ENCODE data around the gene UQCC5.

The UQCC5 gene

DNA sequence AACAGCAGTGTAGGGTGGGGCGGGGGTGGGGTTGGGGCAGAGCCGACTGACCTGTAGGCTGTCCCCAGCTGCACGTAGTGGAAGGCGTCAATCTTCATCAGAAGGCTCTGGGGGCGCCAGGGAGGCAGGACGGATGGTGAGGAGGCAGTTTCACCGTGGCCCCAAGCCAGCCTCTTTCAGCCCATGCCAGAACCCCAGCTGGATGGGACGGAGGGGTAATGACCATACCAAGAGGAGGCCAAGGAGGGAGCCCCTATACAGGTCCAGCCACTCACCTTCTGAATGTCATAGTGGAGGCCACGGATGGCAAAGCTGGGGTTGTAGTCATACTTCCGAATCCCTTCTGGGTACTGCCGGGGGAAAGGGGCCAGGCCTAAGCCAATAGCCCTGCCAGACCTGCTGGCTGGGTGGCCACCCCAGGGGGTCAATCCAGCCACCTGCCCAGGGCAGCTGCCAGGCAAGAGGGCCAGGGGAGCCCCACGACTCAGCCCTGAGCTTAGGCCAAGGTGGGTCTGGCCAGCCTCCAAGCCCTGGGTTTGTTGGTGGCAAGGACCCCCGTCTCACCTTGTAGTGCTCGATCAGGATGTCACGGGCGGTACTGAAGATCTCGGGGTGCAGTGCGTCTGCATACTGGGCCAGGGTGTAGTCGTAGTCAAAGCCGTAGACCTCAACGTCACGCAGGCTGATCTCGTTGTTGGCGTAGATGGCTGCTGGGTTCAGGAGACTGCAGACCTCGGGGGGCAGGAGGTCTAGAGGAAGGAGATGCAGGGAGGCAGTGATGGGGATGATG, 7.6 kb upstream of the UQCC5 start:
- peaks cover 8 to 13% of the 10 kb centered on the region in 2 donors for H3K36me3 ChIP-seq (ENCODE audit: control insufficient read depth in 2 of 2, insufficient read depth in 2 of 2, low read length in 2 of 2)

DNA sequence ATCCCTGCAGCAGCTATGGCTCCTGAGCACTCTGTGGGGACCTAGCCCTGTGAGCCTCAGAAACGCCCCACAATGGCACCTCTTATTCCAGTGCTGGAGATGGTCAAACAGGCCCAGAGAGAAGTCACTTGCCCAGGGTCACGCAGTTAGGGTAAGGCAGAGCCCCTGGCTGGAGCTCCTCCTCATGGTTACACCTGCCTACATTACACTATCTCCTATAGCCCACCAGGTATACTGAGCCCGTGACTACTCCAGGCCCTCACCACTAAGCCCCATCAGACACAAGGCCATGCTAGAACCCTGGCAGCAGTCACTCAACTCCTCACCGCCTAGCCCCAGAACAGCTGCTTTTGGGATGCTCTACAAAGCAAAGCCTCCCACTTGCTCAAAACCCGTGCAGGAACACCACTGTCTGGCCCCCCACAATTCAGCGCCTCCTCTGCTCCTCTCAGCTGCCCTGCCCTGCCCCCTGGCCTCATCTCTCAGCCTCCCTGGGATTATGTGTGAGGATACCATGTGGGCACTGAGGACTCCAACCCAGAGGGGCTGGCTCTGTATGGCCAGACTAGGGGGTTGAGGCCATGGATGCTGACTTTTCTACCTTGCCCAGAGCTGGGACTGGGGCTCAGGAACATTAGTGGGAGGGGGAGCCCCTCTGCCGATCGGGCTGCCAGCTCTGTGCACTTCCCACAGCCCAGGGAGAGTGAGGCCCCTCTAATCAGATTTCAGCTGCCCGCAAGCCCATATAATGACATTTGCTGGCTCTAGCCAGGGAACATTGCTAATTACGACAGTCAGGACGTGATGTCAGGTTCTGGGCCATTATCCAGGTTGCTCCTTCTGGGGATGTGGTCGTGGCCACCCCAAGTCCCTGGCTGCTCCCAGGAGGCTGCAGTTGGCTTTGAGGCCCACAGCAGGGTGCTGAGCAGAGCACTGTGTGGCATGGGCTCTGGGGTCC, 6.8 kb upstream of the UQCC5 start:
- Histone ChIP-seq H3K27me3 (ENCODE audit: control insufficient read depth in 2 of 2, insufficient read depth in 2 of 2, low read length in 2 of 2) (no peaks in the 10 kb centered on the region), H3K27ac (ENCODE audit: low read depth in 2 of 2, low read length in 2 of 2) (no peak overlapping the region), H3K4me1 (ENCODE audit: control insufficient read depth in 2 of 2, insufficient read depth in 2 of 2, low read length in 2 of 2) (peaks cover 0 to 9% of the 10 kb centered on the region in 2 donors), H3K4me3 (ENCODE audit: low read length in 2 of 2) (no peak overlapping the region), H3K36me3 (ENCODE audit: control insufficient read depth in 2 of 2, insufficient read depth in 2 of 2, low read length in 2 of 2) (peaks cover 5 to 13% of the 10 kb centered on the region in 2 donors), H3K9ac (ENCODE audit: low read depth in 1 of 2, low read length in 2 of 2) (no peak overlapping the region), H3K9me3 (ENCODE audit: control insufficient read depth in 2 of 2, low read length in 2 of 2) (no peaks in the 10 kb centered on the region)

More for the DNA sequence above, 7.6 kb upstream of the UQCC5 start:
- Histone ChIP-seq H3K27ac (ENCODE audit: low read depth in 2 of 2, low read length in 2 of 2) (no peak overlapping the region), H3K27me3 (ENCODE audit: control insufficient read depth in 2 of 2, insufficient read depth in 2 of 2, low read length in 2 of 2) (no peaks in the 10 kb centered on the region), H3K4me1 (ENCODE audit: control insufficient read depth in 2 of 2, insufficient read depth in 2 of 2, low read length in 2 of 2) (peaks cover 0 to 4% of the 10 kb centered on the region in 2 donors), H3K9ac (ENCODE audit: low read depth in 1 of 2, low read length in 2 of 2) (no peak overlapping the region), H3K4me3 (ENCODE audit: low read length in 2 of 2) (no peak overlapping the region), H3K9me3 (ENCODE audit: control insufficient read depth in 2 of 2, low read length in 2 of 2) (no peaks in the 10 kb centered on the region)

DNA sequence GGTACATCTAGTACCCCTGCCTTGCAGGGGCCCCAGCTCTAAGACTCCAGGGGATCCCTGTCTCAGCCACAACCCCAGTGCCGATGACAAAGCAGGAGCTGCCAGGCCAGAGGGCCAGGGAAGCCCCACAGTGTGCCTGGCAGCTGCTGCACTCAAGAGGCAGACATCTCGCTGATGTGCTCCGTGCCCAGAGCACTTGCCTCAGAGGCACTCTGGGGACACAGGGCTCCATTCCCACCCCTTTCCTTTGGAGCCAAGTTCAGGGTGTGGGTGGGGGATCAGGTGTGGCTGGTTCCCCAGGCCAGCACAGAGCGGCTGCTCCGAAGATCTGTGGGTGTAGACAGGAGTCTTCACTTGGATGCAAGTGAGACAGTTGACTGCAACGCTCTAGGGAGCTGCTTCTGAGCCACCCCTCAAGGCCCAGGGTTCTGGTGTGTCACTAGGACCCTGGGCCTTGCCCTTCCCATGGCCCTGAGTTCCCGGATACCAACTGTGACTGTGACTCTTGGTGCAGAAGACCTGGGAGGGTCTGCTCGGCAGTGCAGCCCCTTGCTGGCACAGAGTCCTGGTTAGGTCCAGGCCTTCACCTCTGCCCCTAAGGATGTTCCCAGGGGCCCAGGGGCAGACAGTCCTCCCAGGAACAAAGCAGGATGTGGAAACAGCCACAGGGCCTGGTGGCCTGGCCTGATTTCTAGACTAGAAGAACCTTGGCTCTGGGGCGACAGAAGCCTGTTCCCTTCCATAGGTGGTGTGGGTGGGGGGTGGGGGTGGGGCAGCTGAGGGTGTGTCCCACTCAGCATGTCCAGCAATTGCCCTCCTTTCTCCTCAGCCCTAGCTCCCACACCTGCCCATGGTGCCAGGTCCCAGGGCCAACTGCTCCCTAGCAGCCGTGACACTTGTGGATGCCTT, 5.2 kb upstream of the UQCC5 start:
- H3K4me3 ChIP-seq (ENCODE audit: low read length in 2 of 2) = no peak overlapping the region
- H3K36me3 ChIP-seq (ENCODE audit: control insufficient read depth in 2 of 2, insufficient read depth in 2 of 2, low read length in 2 of 2) = peaks cover 5 to 13% of the 10 kb centered on the region in 2 donors
- no peak overlapping the region for H3K9ac ChIP-seq (ENCODE audit: low read depth in 1 of 2, low read length in 2 of 2)
- H3K9me3 ChIP-seq (ENCODE audit: control insufficient read depth in 2 of 2, low read length in 2 of 2) = no peaks in the 10 kb centered on the region
- H3K27me3 ChIP-seq (ENCODE audit: control insufficient read depth in 2 of 2, insufficient read depth in 2 of 2, low read length in 2 of 2) = no peaks in the 10 kb centered on the region
- peaks cover 3 to 14% of the 10 kb centered on the region in 2 donors for H3K4me1 ChIP-seq (ENCODE audit: control insufficient read depth in 2 of 2, insufficient read depth in 2 of 2, low read length in 2 of 2)
- H3K27ac ChIP-seq (ENCODE audit: low read depth in 2 of 2, low read length in 2 of 2) = no peak overlapping the region

DNA sequence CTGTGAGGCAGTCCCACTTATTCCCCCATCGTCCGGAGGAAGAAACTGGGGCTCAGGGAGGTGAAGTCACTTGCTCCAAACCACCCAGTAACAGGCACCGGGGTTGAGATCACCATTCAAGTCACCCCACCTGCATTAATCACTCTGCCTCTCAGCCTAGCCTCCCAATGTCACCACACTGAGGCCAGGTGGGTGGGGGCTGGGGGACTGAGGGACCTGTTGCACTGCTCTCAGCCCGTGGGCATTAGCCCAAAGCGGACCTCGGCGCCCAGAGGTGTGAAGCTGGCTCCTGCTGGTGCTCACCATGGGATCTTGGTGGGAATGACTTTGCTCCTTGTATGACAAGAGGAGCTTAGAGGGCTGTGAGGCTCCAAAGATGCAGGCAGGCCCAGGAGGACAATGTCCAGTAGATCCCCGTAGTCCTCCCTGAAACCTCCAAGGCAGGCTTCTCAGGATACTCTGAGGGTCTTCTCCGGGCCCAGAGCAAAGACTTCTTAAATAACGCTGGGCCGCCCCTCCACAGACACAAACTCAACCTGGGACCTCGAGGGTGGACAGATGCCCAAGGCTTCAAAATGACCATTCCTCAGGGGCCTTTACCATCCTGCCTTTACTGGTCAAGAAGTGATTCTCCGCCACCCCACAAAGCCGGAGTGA, 4.4 kb upstream of the UQCC5 start:
- Histone ChIP-seq H3K9ac (ENCODE audit: low read depth in 1 of 2, low read length in 2 of 2) (no peak overlapping the region), H3K27ac (ENCODE audit: low read depth in 2 of 2, low read length in 2 of 2) (no peak overlapping the region), H3K4me1 (ENCODE audit: control insufficient read depth in 2 of 2, insufficient read depth in 2 of 2, low read length in 2 of 2) (peaks cover 3 to 16% of the 10 kb centered on the region in 2 donors), H3K4me3 (ENCODE audit: low read length in 2 of 2) (peak overlapping the region in 1 of 2 donors; percentile 1), H3K36me3 (ENCODE audit: control insufficient read depth in 2 of 2, insufficient read depth in 2 of 2, low read length in 2 of 2) (peaks cover 5 to 13% of the 10 kb centered on the region in 2 donors), H3K27me3 (ENCODE audit: control insufficient read depth in 2 of 2, insufficient read depth in 2 of 2, low read length in 2 of 2) (no peaks in the 10 kb centered on the region), H3K9me3 (ENCODE audit: control insufficient read depth in 2 of 2, low read length in 2 of 2) (no peaks in the 10 kb centered on the region)

DNA sequence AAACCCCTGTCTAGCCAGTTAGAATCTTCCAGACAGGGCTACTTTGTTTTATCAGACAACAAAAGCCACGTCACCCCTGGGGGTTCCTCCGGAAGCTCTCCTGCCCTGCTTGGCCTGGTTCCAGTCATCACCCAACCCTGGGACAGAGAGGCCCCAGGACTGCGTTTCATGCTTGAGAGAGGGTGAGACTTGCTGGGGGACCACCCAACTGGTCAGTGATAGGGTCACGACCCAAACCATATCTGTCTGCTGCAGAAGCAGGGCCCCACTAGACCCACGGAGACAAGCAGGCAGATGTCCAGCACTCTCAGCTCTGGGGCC, 3.9 kb upstream of the UQCC5 start:
- no peak overlapping the region for H3K27ac ChIP-seq (ENCODE audit: low read depth in 2 of 2, low read length in 2 of 2)
- peaks cover 5 to 8% of the 10 kb centered on the region in 2 donors for H3K36me3 ChIP-seq (ENCODE audit: control insufficient read depth in 2 of 2, insufficient read depth in 2 of 2, low read length in 2 of 2)
- peak overlapping the region in 1 of 2 donors; percentile 49 for H3K9ac ChIP-seq (ENCODE audit: low read depth in 1 of 2, low read length in 2 of 2)
- H3K4me1 ChIP-seq (ENCODE audit: control insufficient read depth in 2 of 2, insufficient read depth in 2 of 2, low read length in 2 of 2) = peaks cover 7 to 20% of the 10 kb centered on the region in 2 donors
- no peaks in the 10 kb centered on the region for H3K9me3 ChIP-seq (ENCODE audit: control insufficient read depth in 2 of 2, low read length in 2 of 2)
- H3K27me3 ChIP-seq (ENCODE audit: control insufficient read depth in 2 of 2, insufficient read depth in 2 of 2, low read length in 2 of 2) = no peaks in the 10 kb centered on the region
- H3K4me3 ChIP-seq (ENCODE audit: low read length in 2 of 2) = peak overlapping the region; percentile 61 to 68

DNA sequence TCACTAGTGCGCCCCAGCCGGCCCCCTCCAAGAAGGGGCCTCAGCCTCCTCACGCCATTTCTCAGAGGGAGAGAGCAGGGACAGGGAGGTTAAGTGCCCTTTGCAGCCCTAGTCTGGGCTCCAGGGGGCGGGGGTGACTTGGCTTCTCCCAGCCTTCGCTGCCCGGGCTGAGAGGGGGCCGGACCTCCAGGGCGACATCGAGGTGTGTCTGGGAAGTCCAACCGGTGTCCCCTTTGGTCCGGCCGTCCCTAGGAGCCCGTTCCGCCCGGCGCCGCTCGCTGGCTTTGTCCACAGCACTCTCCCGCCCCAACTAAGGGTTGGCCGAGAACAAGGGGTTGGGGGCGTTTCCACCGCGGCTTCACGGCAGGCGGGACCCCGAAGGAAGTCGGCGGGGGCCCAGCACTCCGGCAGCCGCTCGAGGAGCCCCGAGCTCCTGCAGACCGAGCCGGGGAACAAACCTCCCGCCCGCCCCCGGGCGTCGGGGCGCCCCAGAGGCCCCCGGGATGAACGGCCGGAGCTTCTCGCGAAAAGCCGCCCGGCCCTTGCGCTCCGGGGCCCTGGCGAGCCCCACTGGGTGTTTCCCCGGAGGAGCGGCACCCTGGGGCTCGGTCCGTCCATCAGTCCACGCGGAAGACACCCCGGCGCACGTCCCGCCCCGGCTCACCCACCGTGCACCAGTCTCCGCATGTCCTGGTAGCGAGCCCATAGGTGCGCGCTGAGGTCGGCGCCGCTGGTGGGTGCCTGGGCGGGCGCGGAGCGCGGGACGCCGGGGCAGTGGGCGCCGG, 3.4 kb upstream of the UQCC5 start:
- Histone ChIP-seq H3K27me3 (ENCODE audit: control insufficient read depth in 2 of 2, insufficient read depth in 2 of 2, low read length in 2 of 2) (no peaks in the 10 kb centered on the region), H3K4me3 (ENCODE audit: low read length in 2 of 2) (peak overlapping the region; percentile 61 to 68), H3K36me3 (ENCODE audit: control insufficient read depth in 2 of 2, insufficient read depth in 2 of 2, low read length in 2 of 2) (peaks cover 0 to 3% of the 10 kb centered on the region in 2 donors), H3K9ac (ENCODE audit: low read depth in 1 of 2, low read length in 2 of 2) (peak overlapping the region; percentile 32 to 49), H3K9me3 (ENCODE audit: control insufficient read depth in 2 of 2, low read length in 2 of 2) (no peaks in the 10 kb centered on the region), H3K4me1 (ENCODE audit: control insufficient read depth in 2 of 2, insufficient read depth in 2 of 2, low read length in 2 of 2) (peaks cover 12 to 26% of the 10 kb centered on the region in 2 donors), H3K27ac (ENCODE audit: low read depth in 2 of 2, low read length in 2 of 2) (no peak overlapping the region)

DNA sequence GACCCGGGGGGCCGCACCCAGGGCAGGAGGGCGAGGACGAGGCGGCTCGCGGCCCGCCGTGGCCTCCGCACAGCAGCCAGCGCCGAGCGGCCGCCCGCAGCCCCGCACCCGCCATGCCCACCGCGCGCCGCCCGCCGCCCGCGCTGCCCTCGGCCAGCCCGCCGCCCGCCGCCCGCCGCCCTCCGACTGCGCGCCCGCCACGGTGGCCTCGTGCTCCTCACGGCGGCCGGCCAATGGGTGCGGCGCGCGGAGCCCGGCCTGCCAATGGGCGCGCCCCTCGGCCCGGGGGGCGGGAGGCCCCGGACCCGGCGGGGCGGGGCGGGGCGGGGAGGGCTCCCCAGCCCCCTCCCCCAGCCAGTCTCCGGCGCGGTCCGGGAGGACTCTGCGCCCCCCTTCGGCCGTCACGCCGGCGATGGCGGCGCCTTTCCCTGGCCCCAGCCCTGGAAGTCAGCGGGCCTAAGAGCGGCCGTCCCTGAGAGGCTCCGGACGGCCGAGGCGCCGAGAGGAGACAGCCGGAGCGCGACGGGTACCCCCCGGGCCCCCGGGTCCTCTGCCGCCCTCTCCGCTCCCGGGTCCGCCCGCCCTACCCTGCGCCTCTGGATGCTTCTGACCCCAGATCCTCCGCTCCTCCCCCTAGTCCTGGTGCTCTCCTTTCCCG, 2.7 kb upstream of the UQCC5 start, which contains the start of gene NT5DC2:
NT5DC2 (minus strand) TSS at position 235 of the 658 bp plus-strand sequence; CDS start at position 115, 120 bp downstream.
- peak within 1 kb of the TSS; percentile 15 to 23 for H3K27ac ChIP-seq (ENCODE audit: low read depth in 2 of 2, low read length in 2 of 2)
- peaks cover 13 to 29% of the 10 kb centered on the region in 2 donors for H3K4me1 ChIP-seq (ENCODE audit: control insufficient read depth in 2 of 2, insufficient read depth in 2 of 2, low read length in 2 of 2)
- H3K36me3 ChIP-seq (ENCODE audit: control insufficient read depth in 2 of 2, insufficient read depth in 2 of 2, low read length in 2 of 2) = no peaks in the 10 kb centered on the region
- H3K4me3 ChIP-seq (ENCODE audit: low read length in 2 of 2) = peak within 1 kb of the TSS; percentile 61 to 68
- peak within 1 kb of the TSS; percentile 32 to 63 for H3K9ac ChIP-seq (ENCODE audit: low read depth in 1 of 2, low read length in 2 of 2)
- H3K27me3 ChIP-seq (ENCODE audit: control insufficient read depth in 2 of 2, insufficient read depth in 2 of 2, low read length in 2 of 2) = no peaks in the 10 kb centered on the region
- H3K9me3 ChIP-seq (ENCODE audit: control insufficient read depth in 2 of 2, low read length in 2 of 2) = no peaks in the 10 kb centered on the region

DNA sequence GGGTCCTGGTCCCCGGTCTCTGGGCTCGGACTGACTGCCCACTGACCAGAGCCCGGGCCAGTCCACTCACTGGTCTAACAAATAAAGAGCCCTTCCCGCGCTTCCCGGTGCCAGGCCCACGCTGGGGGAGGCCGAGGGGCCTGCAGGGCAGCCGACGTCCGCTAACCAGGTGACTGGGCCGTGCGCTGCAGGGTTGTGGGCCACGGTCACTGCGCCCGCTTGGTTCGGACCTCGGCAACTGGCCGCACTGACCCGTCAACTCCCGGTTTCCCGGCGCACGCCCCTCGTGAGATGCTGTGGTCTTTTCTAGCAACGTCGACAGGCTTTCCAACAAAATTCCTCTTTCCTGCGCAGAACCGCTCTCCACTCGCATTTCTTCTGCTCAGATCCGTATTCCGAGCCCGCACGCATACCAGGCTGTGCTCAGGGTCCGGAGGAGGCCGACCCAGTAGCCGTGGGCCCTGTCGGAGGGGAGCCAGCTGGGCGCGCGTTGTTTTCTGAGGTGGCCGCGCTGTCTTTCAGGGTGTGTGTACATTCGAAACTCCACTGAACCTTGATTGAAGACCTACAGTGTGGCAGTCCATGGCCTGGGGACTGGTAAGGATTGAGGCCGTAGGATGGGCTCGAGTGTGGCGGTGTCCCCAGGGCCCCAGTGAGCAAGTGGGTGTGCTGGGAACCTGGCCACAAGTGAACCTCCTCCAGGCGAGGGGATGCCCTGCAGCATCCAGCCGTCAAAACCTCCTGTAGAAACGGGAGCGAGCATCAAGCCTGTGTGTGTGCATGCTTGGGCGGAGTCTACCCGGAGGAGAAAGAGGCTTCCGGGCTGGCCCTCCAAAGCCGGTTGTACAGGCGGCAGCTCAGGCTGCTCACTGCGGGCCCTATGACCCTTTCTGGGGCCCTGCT, 1.9 kb upstream of the UQCC5 start:
- Histone ChIP-seq H3K27me3 (ENCODE audit: control insufficient read depth in 2 of 2, insufficient read depth in 2 of 2, low read length in 2 of 2) (no peaks in the 10 kb centered on the region), H3K4me3 (ENCODE audit: low read length in 2 of 2) (peak overlapping the region; percentile 41 to 52), H3K9ac (ENCODE audit: low read depth in 1 of 2, low read length in 2 of 2) (peak overlapping the region in 1 of 2 donors; percentile 63), H3K36me3 (ENCODE audit: control insufficient read depth in 2 of 2, insufficient read depth in 2 of 2, low read length in 2 of 2) (peaks cover 0 to 2% of the 10 kb centered on the region in 2 donors), H3K27ac (ENCODE audit: low read depth in 2 of 2, low read length in 2 of 2) (peak overlapping the region; percentile 15 to 23), H3K9me3 (ENCODE audit: control insufficient read depth in 2 of 2, low read length in 2 of 2) (no peaks in the 10 kb centered on the region), H3K4me1 (ENCODE audit: control insufficient read depth in 2 of 2, insufficient read depth in 2 of 2, low read length in 2 of 2) (peaks cover 13 to 36% of the 10 kb centered on the region in 2 donors)

All from mucosa of rectum (tissue), 2 donors.